H9 (cell line): ENCODE results near the gene AGL. TPM values are rescaled to one million over a fixed set of nuclear protein-coding genes. Genes with fewer than 3 reads are reported as not detected.

Source experiments
- DNase-seq: peaks from one replicate; pipeline ENCODE4 v3.0.0-alpha.2; 2017
- H2AFZ ChIP-seq: one replicate; pipeline ENCODE4 v1.6.1; 2013; ENCODE audit warnings: mild to moderate bottlenecking, low read length, control low read depth, moderate library complexity
- H2AK5ac ChIP-seq: 2 replicates; pipeline ENCODE4 v1.6.1; 2013; ENCODE audit warnings: low read length, control low read depth, mixed read lengths; ENCODE audit not compliant: insufficient read length
- H2BK120ac ChIP-seq: one replicate; pipeline ENCODE4 v1.6.1; 2013; ENCODE audit warnings: low read depth, mild to moderate bottlenecking, low read length, control low read depth, inconsistent platforms; ENCODE audit not compliant: poor library complexity, severe bottlenecking
- H2BK12ac ChIP-seq: 2 replicates; pipeline ENCODE4 v1.6.1; 2013; ENCODE audit warnings: low read length, control low read depth, mixed read lengths, low read depth; ENCODE audit not compliant: insufficient read length
- H2BK15ac ChIP-seq: 2 replicates; pipeline ENCODE4 v1.6.1; 2013; ENCODE audit warnings: low read depth, low read length, control low read depth
- H2BK20ac ChIP-seq: one replicate; pipeline ENCODE4 v1.6.1; 2013; ENCODE audit warnings: low read depth, mild to moderate bottlenecking, low read length, control low read depth, inconsistent platforms; ENCODE audit not compliant: poor library complexity, severe bottlenecking
- H2BK5ac ChIP-seq: 2 replicates; pipeline ENCODE4 v1.6.1; 2013; ENCODE audit warnings: low read length, control low read depth, mixed read lengths; ENCODE audit not compliant: insufficient read length
- H3K14ac ChIP-seq: 2 replicates; pipeline ENCODE4 v1.6.1; 2013; ENCODE audit warnings: low read length, control low read depth; ENCODE audit not compliant: insufficient read depth
- H3K18ac ChIP-seq: 2 replicates; pipeline ENCODE4 v1.6.1; 2013; ENCODE audit warnings: low read depth, mild to moderate bottlenecking, mixed read lengths, low read length, control low read depth; ENCODE audit not compliant: insufficient read length
- H3K23ac ChIP-seq: 2 replicates; pipeline ENCODE4 v1.6.1; 2013; ENCODE audit warnings: low read length, control low read depth, mixed read lengths, low read depth; ENCODE audit not compliant: insufficient read length
- H3K23me2 ChIP-seq: 2 replicates; pipeline ENCODE4 v1.6.1; 2013; ENCODE audit warnings: low read depth, mild to moderate bottlenecking, mixed read lengths, low read length, control low read depth; ENCODE audit not compliant: insufficient read length, poor library complexity, severe bottlenecking
- H3K27ac ChIP-seq: 2 replicates; pipeline ENCODE4 v1.5.1; 2013; ENCODE audit warnings: low read length, control low read depth, mixed read lengths, low read depth; ENCODE audit not compliant: insufficient read length
- H3K27me3 ChIP-seq: 2 replicates; pipeline ENCODE4 v1.6.1; 2013; ENCODE audit warnings: low read length, control low read depth, inconsistent platforms; ENCODE audit not compliant: insufficient read depth
- H3K4ac ChIP-seq: 2 replicates; pipeline ENCODE4 v1.6.1; 2013; ENCODE audit warnings: low read depth, mild to moderate bottlenecking, control low read depth, inconsistent platforms, low read length, moderate library complexity
- H3K4me1 ChIP-seq: 2 replicates; pipeline ENCODE4 v1.6.1; 2013; ENCODE audit warnings: low read length, control low read depth, inconsistent platforms; ENCODE audit not compliant: insufficient read depth
- H3K4me2 ChIP-seq: 2 replicates; pipeline ENCODE4 v1.6.1; 2013; ENCODE audit warnings: low read length, control low read depth, mixed read lengths; ENCODE audit not compliant: insufficient read length, insufficient read depth
- H3K56ac ChIP-seq: 2 replicates; pipeline ENCODE4 v1.6.1; 2013; ENCODE audit warnings: low read depth, mild to moderate bottlenecking, mixed read lengths, low read length, control low read depth; ENCODE audit not compliant: insufficient read length
- H3K79me1 ChIP-seq: 2 replicates; pipeline ENCODE4 v1.6.1; 2013; ENCODE audit warnings: low read depth, mild to moderate bottlenecking, moderate library complexity, low read length, control low read depth, inconsistent platforms; ENCODE audit not compliant: insufficient read depth, poor library complexity, severe bottlenecking
- H3K79me2 ChIP-seq: 2 replicates; pipeline ENCODE4 v1.6.1; 2013; ENCODE audit warnings: low read length, control low read depth, inconsistent platforms; ENCODE audit not compliant: insufficient read depth
- H3K9ac ChIP-seq: 2 replicates; pipeline ENCODE4 v1.6.1; 2013; ENCODE audit warnings: low read length, control low read depth, mixed read lengths; ENCODE audit not compliant: insufficient read length; ENCODE audit errors: extremely low read depth
- H3K9me3 ChIP-seq: one replicate; pipeline ENCODE4 v1.6.1; 2013; ENCODE audit warnings: low read depth, low read length, inconsistent platforms; ENCODE audit not compliant: control insufficient read depth
- H3T11ph ChIP-seq: one replicate; pipeline ENCODE4 v1.6.1; 2013; ENCODE audit warnings: mild to moderate bottlenecking, low read length, control low read depth, inconsistent platforms
- H4K20me1 ChIP-seq: one replicate; pipeline ENCODE4 v1.6.1; 2013; ENCODE audit not compliant: control insufficient read depth, insufficient read length, insufficient read depth
- H4K5ac ChIP-seq: 2 replicates; pipeline ENCODE4 v1.6.1; 2013; ENCODE audit warnings: low read depth, mild to moderate bottlenecking, mixed read lengths, low read length, control low read depth; ENCODE audit not compliant: insufficient read length
- H4K8ac ChIP-seq: replicated peaks from 2 replicates; pipeline ENCODE4 v1.6.1; 2013; ENCODE audit warnings: low read length, control low read depth, mixed read lengths, low read depth; ENCODE audit not compliant: insufficient read length
- H4K91ac ChIP-seq: 2 replicates; pipeline ENCODE4 v1.6.1; 2013; ENCODE audit warnings: low read depth, mild to moderate bottlenecking, moderate library complexity, mixed read lengths, low read length, control low read depth; ENCODE audit not compliant: insufficient read length
- H3K27ac Mint-ChIP-seq, 3 experiments: 2 replicates in 2 of 3; 3 replicates in 1 of 3; pipeline ENCODE4 v1.8.0; 2020 to 2021; ENCODE audit warnings: mixed read lengths in 3 of 3, mild to moderate bottlenecking in 1 of 3, moderate library complexity in 1 of 3
- H3K27me3 Mint-ChIP-seq: 2 replicates; pipeline ENCODE4 v1.8.0; 2021; ENCODE audit warnings: low read depth, mild to moderate bottlenecking, moderate library complexity, mixed read lengths
- H3K36me3 Mint-ChIP-seq, 3 experiments: 2 replicates in 2 of 3; 3 replicates in 1 of 3; pipeline ENCODE4 v1.8.0; 2020 to 2021; ENCODE audit warnings: low read depth in 3 of 3, mixed read lengths in 3 of 3; ENCODE audit not compliant: insufficient read depth in 1 of 3
- H3K4me1 Mint-ChIP-seq, 2 experiments: 2 replicates each; pipeline ENCODE4 v1.8.0; 2020; ENCODE audit warnings: mixed read lengths in 2 of 2
- H3K4me3 Mint-ChIP-seq, 2 experiments: 2 replicates in 1 of 2; 3 replicates in 1 of 2; pipeline ENCODE4 v1.8.0; 2020 to 2021; ENCODE audit warnings: mild to moderate bottlenecking in 2 of 2, mixed read lengths in 2 of 2, moderate library complexity in 1 of 2
- H3K9me3 Mint-ChIP-seq, 2 experiments: 2 replicates in 1 of 2; 3 replicates in 1 of 2; pipeline ENCODE4 v1.8.0; 2020; ENCODE audit warnings: mild to moderate bottlenecking in 2 of 2, mixed read lengths in 2 of 2, moderate library complexity in 1 of 2
- CTCF ChIP-seq: fragments of 200-600 bp; sonication (generic); conservative IDR thresholded peaks from 3 replicates; pipeline ENCODE4 v1.8.0; 2021; ENCODE audit warnings: antibody characterized with exemption, mild to moderate bottlenecking
- WGBS: extraction: QIAGEN DNeasy Blood & Tissue Kit; methylation state at CpG from one replicate; pipeline ENCODE4 v1.1.7; 2013; ENCODE audit warnings: missing lambda C conversion rate, low lambda C conversion rate, mixed read lengths; ENCODE audit not compliant: insufficient read length; ENCODE audit errors: extremely low coverage; 5-methylcytosine and 5-hydroxymethylcytosine counted together
- total RNA-seq: library from RNA; stranded (reverse); gene quantifications from 2 replicates; pipeline ENCODE4 v1.2.1, GENCODE V29; 2021

Gene AGL
- total RNA-seq, 1 experiment from 2014 or later = 24.0 TPM

GRCh38 chr1:99850459-99851291, 514 bp downstream of the AGL start:
- H3K27ac ChIP-seq = no peak overlapping the region

More at GRCh38 chr1:99850459-99851291, 514 bp downstream of the AGL start:
- Histone ChIP-seq H3K4me2 (peak overlapping the region; percentile 70), H3K9me3 (no peaks in the 10 kb centered on the region), H2BK15ac (no peak overlapping the region), H3K18ac (peak overlapping the region; percentile 7), H3K9ac (peak overlapping the region; percentile 78), H3K79me1 (no peaks in the 10 kb centered on the region), H2AFZ (no peak overlapping the region), H4K91ac (no peak overlapping the region), H3K23me2 (peaks cover 4% of the 10 kb centered on the region), H2AK5ac (no peak overlapping the region), H3K79me2 (no peaks in the 10 kb centered on the region), H3K23ac (no peak overlapping the region), H4K8ac (no peak overlapping the region), H4K20me1 (peaks cover 2% of the 10 kb centered on the region), H2BK20ac (no peak overlapping the region), H2BK12ac (no peak overlapping the region), H3K4me1 (peaks cover 3% of the 10 kb centered on the region), H2BK5ac (no peak overlapping the region), H2BK120ac (no peak overlapping the region), H3K27me3 (no peaks in the 10 kb centered on the region), H3K4ac (no peak overlapping the region), H3K56ac (no peak overlapping the region), H3K14ac (peak overlapping the region; percentile 50; the same call in 1 of the 2 replicates), H3T11ph (no peak overlapping the region), H4K5ac (no peak overlapping the region)
- H3K27ac Mint-ChIP-seq = peak overlapping the region; percentile 87 to 97 (median 92)
- TF ChIP-seq CTCF = no peak
- no peaks in the 10 kb centered on the region for H3K9me3 Mint-ChIP-seq
- H3K4me1 Mint-ChIP-seq = peaks cover 20 to 29% of the 10 kb centered on the region in 2 experiments
- DNase-seq = no peak
- peaks cover 5 to 28% (median 24%) of the 10 kb centered on the region in 3 experiments; a peak in 6 of 7 replicates for H3K36me3 Mint-ChIP-seq
- H3K4me3 Mint-ChIP-seq = peak overlapping the region; percentile 92 to 93
- H3K27me3 Mint-ChIP-seq = no peaks in the 10 kb centered on the region
- no CpG with 5 or more reads among the region's 15 CpGs for WGBS
